Bone marrow (tissue), 2 donors: ENCODE measurements around the gene SMKR1.
"Not testable (repeated sequence)": the region's sequence is repeated elsewhere in the genome, so short reads cannot be mapped to it uniquely, and the experiment has no call there.

Source experiments
- DNase-seq, 2 donors: peaks; one replicate each; lab custom pipeline; 2025; lab: John Stamatoyannopoulos, UW

The SMKR1 gene

GRCh38 chr7:129501760-129502707, at the start of gene SMKR1:
TSS of gene SMKR1 (plus strand) at chr7:129502531. CDS start at chr7:129502825, 294 bp downstream.
- DNase-seq = peak; percentile 56 to 59

DNA sequence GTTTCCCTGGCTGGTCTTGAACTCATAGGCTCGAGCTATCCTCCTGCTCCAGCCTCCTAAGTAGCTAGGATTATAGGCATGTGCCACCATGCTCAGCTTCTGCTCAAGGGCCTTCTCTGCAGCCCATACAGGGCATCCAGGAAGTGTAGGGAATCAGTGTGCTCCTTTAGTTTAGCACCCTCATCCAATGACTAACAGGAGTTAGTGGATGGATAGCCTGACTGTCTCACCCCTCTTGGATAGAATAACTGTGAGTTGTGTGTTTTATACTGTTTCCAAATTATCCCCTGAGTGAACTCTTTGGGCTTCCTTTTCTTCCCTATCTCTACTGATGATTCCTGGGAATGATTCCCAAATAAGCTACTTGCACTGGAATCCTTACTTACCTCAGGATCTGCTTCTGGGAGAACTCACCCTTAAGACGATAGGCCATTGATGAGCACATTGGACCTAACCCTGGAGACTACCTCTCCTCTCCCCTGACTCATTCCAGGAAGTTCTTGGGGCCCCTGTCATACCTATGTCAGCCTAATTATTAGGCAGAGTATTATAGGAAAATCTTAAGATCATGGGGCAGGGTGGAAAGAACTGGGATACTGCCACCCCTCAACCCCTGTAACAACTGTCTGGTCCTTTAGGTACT, 49.6 kb upstream of the SMKR1 start:
- DNase-seq = no peak

- no peak for DNase-seq
These were observed 48.7 kb upstream of the SMKR1 start for GRCh38 chr7:129453510-129454248.

- DNase-seq = no peak
These were observed 48.1 kb upstream of the SMKR1 start for GRCh38 chr7:129454249-129454551.

DNA sequence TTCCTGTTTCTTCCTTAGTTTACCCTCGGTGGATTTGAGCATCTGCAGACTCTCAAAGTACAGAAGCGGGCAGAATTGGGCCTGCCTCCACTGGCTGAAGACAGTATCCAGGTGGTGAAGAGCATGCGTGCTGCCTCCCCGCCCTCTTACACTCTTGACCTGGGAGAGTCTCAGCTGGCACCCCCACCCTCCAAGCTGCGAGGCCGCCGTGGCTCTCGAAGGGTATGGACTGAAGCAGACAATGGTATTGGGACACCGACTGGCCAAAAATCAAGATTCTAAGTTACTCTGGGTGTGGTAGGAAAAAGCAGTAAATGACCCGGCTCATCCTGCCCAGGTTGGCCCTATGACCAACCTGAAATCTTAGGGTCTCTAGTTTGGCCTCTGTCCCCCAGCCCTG, 45.9 kb upstream of the SMKR1 start:
- DNase-seq = no peak

GRCh38 chr7:129457101-129457500, 45.2 kb upstream of the SMKR1 start:
- DNase-seq = no peak

DNA sequence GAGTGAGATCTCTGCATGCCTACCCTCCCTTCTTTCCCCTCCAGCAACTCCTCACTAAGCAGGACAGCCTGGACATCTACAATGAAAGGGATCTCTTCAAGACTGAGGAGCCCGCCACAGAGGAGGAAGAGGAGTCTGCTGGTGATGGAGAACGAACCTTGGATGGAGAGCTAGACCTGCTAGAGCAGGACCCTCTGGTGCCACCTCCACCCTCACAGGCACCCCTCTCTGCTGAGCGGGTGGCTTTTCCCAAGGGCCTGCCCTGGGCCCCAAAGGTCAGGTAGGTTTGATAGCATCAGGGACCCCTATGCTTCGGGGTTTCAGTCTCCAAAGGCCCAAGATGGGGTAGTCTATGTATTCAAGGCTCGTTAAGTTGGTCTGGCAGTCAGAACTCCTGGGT, 44.2 kb upstream of the SMKR1 start:
- no peak for DNase-seq

DNA sequence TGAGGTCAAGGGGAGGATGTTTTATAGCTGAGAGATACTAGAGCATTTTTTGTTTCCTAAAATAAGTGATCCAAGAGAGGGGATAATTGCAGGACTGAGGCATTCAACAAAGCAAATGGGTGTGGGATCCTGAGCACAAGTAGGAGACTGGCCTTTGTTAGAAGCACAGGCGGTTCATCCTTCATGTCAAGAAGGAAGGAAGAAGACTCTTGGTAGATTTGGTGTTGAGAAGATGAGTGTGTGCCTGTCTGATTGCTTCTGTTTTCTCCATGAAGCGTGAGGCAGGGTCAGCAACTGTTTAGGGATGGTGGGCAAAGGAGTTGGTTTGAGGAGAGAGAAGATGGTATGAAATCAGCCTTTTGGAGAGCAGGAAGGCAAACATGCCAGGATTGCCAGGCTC, 40.5 kb upstream of the SMKR1 start:
- no peak for DNase-seq

- DNase-seq = no peak
These were observed 39.9 kb upstream of the SMKR1 start for GRCh38 chr7:129462420-129462819.

DNA sequence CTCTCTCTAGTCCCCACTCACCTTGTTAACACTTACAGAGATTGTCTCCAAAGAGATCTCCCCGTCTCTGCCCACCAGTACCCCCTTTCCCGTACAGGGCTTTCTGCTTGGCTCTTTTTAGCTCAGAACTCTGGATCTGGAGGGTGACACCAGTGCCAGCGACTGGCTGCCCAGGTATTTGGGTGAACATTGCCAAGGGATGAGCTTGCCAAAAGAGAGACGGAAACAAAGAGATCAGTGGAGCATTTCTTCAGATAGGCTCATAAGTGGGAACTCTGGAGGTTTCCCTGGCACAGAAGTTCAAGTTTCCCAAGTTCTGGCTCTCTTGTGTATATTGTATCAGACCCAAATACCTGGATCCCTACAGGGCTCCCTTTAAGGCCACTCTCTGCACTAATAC, 38.1 kb upstream of the SMKR1 start:
- DNase-seq = no peak

GRCh38 chr7:129465080-129465479, 37.3 kb upstream of the SMKR1 start:
- no peak for DNase-seq

DNA sequence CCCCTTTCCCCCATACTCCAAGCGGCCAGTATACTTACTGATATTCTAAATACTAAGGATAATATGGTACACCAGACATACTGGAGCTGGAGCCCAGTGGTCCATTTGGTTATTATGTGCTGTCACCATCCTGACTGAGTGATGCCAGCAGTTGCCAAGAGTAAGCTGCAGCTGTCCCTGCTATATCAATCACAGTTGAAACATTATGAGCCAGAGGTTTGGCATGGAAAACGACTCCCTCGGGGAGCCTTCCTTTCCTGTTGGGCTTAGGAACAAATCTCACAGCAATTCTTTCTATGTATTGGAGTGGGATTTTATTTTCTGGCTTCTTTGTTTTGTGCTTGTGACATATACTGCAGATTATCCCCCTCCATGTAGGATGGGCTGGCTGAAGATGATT, 35.5 kb upstream of the SMKR1 start:
- DNase-seq = no peak

DNA sequence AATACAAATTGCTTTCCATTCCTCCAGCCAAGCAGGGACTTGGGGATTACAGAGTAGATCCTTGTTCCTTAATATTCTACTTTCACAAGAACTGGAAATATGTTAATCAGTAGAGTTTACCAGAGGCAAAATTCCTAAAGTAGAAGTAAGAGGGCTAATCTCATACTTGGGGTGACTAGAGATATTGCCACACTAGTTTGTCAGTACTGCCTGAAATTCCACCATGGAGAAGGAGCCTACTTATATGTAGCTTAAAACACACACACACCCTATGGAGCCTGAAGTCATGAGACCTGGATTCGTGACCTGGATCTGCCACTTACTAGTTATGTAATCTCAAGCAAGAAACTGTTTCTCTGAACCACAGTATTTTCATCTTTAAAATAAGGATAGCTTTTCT, 34.2 kb upstream of the SMKR1 start:
- no peak for DNase-seq

DNA sequence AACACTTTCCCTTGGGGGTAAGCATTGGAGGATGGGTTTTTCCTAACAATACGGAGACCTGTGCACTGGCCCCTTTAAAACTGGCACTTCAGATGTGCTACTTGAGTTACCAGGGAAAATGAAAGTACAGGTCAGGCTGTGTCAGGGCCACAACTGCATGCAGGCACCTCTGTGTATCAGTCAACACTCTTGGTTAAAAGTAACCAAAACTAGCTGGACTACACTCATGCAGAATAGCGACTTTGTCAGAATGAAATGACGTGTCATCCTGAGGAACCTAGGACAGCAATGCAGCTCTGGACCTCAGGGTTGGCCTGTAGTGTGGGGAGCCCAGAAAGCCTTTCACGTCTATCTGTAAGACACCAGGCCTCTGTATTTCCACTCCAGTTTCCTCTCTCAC, 33.8 kb upstream of the SMKR1 start:
- DNase-seq = no peak

- DNase-seq = no peak
These were observed 32.4 kb upstream of the SMKR1 start for GRCh38 chr7:129469930-129470329.

DNA sequence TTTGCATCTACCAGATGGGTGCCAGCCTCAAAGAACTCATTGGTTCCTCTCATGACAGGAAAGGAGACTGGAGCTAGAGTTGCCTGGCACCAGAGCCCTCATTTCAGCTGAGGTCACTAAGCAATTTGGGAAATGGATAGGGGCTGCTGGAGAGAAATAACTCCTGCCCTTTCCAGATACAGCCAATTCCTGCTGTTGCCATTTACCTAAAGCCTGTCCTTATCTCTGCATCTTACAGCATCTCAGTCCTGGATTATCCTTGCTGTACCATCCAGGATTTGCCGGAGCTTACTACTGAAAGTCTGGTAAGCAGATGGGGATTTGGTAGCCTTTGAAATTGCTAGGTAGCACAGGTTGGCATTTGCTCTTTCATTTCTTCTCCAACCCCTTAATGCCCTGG, 31.9 kb upstream of the SMKR1 start:
- DNase-seq = no peak

GRCh38 chr7:129471402-129471827, 30.9 kb upstream of the SMKR1 start:
- DNase-seq = no peak

DNA sequence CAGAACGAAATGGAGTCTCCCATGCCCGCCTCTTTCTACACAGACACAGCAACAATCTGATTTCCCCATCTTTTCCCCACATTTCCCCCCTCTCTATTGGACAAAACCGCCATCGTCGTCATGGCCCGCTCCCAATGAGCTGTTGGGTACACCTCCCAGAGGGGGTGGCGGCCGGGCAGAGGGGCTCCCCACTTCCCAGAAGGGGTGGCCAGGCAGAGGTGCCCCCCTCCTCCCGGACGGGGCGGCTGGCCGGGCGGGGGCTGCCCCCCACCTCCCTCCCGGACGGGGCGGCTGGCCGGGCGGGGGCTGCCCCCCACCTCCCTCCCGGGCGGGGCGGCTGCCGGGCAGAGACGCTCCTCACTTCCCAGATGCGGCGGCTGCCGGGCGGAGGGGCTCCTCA, 26.4 kb upstream of the SMKR1 start:
- DNase-seq = not testable (repeated sequence)

- not testable (repeated sequence) for DNase-seq
These were observed 25.9 kb upstream of the SMKR1 start for GRCh38 chr7:129476398-129476797.

- no peak for DNase-seq
These were observed 22.5 kb upstream of the SMKR1 start for GRCh38 chr7:129479831-129480230.

GRCh38 chr7:129480674-129481363, 21.5 kb upstream of the SMKR1 start:
- no peak for DNase-seq

DNA sequence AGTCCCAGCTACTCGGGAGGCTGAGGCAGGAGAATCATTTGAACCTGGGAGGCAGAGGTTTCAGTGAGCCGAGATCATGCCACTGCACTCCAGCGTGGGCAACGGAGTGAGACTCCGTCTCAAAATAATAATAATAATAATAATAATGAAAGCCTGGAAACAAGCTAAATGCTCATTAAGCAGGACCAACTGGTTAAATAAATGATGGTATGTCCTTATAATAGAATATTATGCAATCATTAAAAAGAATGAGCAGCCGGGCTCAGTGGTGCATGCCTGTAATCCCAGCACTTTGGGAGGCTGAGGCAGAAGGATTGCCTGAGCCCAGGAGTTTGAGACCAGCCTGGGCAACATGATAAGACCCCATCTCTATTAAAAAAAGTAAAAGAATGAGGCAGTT, 21.0 kb upstream of the SMKR1 start:
- DNase-seq = not testable (repeated sequence)
